ENCODE results near the gene TBC1D19. TPM values are rescaled to one million over a fixed set of nuclear protein-coding genes. Genes with fewer than 3 reads are reported as not detected.

The TBC1D19 gene
- total and polyA plus RNA-seq, 9 of the 15 experiments (the other 6 are each of a cell fraction or from before 2014, with no cell fraction given): 0.73 to 5.6 (median 3.7) TPM

DNA sequence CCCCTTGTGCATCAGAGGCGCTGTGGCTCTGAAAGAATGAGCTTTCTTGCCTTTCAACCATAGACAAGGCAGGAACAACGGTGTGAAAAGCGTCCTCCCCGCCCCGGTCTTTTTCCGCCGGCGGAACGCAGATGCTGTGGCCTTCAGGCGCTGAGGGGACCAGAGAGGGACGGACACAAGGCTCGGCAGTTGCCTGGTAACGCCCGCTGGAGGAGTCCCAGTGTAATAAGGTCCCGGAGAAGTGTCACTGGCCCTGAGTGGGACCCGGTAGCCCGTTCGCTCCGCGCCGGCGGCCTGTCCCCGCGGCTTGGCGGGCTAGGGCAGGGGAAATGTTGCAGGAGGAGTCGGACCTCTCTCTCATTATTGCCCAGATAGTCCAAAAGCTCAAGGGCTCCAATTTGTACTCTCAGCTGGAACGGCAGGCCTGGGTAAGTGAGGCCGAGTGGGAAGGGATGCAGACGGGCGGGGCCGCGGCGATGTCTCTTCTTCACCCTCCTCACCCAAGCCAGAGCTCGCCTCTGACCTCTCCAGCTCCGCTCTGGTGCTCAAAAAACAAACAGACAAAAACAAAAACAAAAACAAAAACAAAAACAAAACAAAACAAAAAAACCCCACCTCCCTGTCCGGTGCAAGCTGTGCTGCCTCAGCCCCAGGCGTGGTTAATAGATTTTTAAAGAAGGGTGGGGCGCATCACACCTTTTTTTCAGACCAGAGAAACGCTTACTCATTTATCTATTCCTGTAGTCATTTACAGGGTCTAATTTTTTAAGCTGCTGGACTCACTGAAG is at the start of gene TBC1D19 (continued):
- TF ChIP-seq ZFP91 (CRISPR knock-in tag; IDR thresholded peaks at IDR 0.05) (peak; percentile 34; the same call in 1 of the 2 replicates), MCM5 (IDR thresholded peaks at IDR 0.05; ENCODE audit: low read depth) (no peak), ZNF23 (CRISPR knock-in tag; IDR thresholded peaks at IDR 0.05) (no peak), ZBED1 (IDR thresholded peaks at IDR 0.05) (peak; percentile 56; the same call in 1 of the 2 replicates), ZNF395 (CRISPR knock-in tag; IDR thresholded peaks at IDR 0.05) (no peak; the same call in 1 of the 2 replicates), CREB1 (IDR thresholded peaks at IDR 0.05) (no peak; the same call in 1 of the 2 replicates), CREB1 (CRISPR knock-in tag; IDR thresholded peaks at IDR 0.05) (peak; percentile 43; the same call in 1 of the 2 replicates), ZNF511 (CRISPR knock-in tag; IDR thresholded peaks at IDR 0.05) (peak; percentile 89), CHD2 (IDR thresholded peaks at IDR 0.05; ENCODE audit: low read depth, low read length) (0 out of 2 replicates have a peak, but pooled peaks have one; percentile 18), MBD1 (CRISPR knock-in tag; IDR thresholded peaks at IDR 0.05) (0 out of 2 replicates have a peak, but pooled peaks have one; percentile 86), ETS1 (conservative IDR thresholded peaks at IDR 0.05; ENCODE audit: control insufficient read depth, low read depth, low read length) (peak; percentile 63), SMAD4 (CRISPR knock-in tag; conservative IDR thresholded peaks at IDR 0.05) (peak; percentile 58), TGIF2 (CRISPR knock-in tag; IDR thresholded peaks at IDR 0.05) (no peak; the same call in 1 of the 2 replicates), L3MBTL2 (IDR thresholded peaks at IDR 0.05) (peak; percentile 56), PHF20 (IDR thresholded peaks at IDR 0.05; ENCODE audit: partially characterized antibody) (peak; percentile 91), ZKSCAN3 (CRISPR knock-in tag; IDR thresholded peaks at IDR 0.05) (no peak), HLTF (IDR thresholded peaks at IDR 0.05) (no peak), CBFB (CRISPR knock-in tag; IDR thresholded peaks at IDR 0.05) (no peak), KAT8 (IDR thresholded peaks at IDR 0.05; ENCODE audit: low read depth) (no peak), TRIM24 (IDR thresholded peaks at IDR 0.05) (peak; percentile 16 to 98; a peak in 2 of 4 replicates), TSC22D4 (tag; IDR thresholded peaks at IDR 0.05) (no peak)
- TF ChIP-seq, protein P1, sequence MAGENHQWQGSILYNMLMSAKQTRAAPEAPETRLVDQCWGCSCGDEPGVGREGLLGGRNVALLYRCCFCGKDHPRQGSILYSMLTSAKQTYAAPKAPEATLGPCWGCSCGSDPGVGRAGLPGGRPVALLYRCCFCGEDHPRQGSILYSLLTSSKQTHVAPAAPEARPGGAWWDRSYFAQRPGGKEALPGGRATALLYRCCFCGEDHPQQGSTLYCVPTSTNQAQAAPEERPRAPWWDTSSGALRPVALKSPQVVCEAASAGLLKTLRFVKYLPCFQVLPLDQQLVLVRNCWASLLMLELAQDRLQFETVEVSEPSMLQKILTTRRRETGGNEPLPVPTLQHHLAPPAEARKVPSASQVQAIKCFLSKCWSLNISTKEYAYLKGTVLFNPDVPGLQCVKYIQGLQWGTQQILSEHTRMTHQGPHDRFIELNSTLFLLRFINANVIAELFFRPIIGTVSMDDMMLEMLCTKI (IDR thresholded peaks at IDR 0.05; ENCODE audit: partially characterized antibody): no peak
